Epithelial cell of proximal tubule (primary cell): ENCODE results near the gene STOM. TPM values are rescaled to one million over a fixed set of nuclear protein-coding genes. Genes with fewer than 3 reads are reported as not detected.

Experiments
- DNase-seq: peaks from one replicate; pipeline ENCODE4 v3.0.0-alpha.2; 2011; ENCODE audit warnings: low read depth
- H3K4me3 ChIP-seq: 2 replicates; pipeline ENCODE4 v1.5.1; 2011; ENCODE audit warnings: low read depth, mild to moderate bottlenecking, low read length
- total RNA-seq: library from RNA; depleted of rRNA; stranded (reverse); fragments of >200 nt; gene quantifications from 2 replicates; pipeline ENCODE4 v1.2.3, GENCODE V29; 2015
- TF ChIP-seq, protein P1 (sequence below): conservative IDR thresholded peaks from 2 replicates; pipeline ENCODE4 v1.5.1; 2012; ENCODE audit warnings: low read depth, mild to moderate bottlenecking, low read length

The STOM gene
- total RNA-seq, 1 donor from 2014 or later: 26.1 TPM

DNA sequence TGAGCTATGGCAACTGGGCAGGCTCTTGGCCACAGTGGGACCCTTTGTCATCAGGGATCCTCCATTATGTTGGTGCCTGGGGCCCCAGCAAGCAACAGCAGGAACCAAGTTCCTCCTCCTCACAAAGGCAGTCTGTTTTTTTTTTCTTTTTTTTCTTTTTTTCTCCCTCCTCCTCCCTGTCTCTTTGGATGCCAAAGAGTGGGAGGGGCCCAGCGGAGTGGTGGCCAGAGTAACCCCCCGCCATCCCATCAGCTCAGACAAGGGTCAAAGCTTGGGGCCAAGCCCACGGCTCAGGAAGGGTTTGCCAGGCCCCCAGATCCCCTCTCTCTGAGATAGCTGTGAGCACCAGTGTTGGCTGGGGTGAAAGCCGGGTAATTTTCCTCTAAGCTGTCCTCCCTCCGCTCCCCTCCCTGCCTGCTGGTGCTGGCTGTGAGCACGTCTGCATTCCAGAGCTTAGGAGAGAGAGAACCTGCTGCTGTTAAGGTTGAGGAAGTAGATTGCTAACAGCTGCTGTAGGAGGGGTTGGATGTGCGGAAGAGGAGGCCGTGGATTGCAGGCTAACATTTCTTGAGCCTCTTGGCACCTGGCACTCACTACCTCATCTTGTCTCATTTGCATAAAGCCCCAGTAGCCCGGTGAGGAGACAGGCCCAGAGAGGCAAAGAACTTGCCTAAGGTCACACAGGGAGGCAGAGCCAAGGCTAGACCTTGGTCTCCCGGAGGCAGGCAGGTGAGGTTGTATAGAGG, 80.9 kb downstream of the STOM start:
- H3K4me3 ChIP-seq: no peak overlapping the region
- DNase-seq: no peak
- TF ChIP-seq, protein P1, sequence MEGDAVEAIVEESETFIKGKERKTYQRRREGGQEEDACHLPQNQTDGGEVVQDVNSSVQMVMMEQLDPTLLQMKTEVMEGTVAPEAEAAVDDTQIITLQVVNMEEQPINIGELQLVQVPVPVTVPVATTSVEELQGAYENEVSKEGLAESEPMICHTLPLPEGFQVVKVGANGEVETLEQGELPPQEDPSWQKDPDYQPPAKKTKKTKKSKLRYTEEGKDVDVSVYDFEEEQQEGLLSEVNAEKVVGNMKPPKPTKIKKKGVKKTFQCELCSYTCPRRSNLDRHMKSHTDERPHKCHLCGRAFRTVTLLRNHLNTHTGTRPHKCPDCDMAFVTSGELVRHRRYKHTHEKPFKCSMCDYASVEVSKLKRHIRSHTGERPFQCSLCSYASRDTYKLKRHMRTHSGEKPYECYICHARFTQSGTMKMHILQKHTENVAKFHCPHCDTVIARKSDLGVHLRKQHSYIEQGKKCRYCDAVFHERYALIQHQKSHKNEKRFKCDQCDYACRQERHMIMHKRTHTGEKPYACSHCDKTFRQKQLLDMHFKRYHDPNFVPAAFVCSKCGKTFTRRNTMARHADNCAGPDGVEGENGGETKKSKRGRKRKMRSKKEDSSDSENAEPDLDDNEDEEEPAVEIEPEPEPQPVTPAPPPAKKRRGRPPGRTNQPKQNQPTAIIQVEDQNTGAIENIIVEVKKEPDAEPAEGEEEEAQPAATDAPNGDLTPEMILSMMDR: no peak

Other genes with a start within 250 kb of the STOM start
- gene RAB14, start 168.4 kb downstream of the STOM start, total RNA-seq: 15.5 and 16.7 TPM in 2 replicates
- 130 and 174 TPM in 2 replicates for gene GSN, start 102.1 kb downstream of the STOM start, total RNA-seq
- 0.14 TPM in 1 of 2 replicates, not detected in the other for gene GGTA1, start 129.6 kb upstream of the STOM start, total RNA-seq